ENCODE results near the gene STH.

Gene STH

GRCh38 chr17:45970659-45971058 is 28.4 kb upstream of the STH start:
- Histone ChIP-seq H2BK120ac (ENCODE audit: insufficient read depth, low read length, poor library complexity) (no peak overlapping the region), H3K9me3 (ENCODE audit: insufficient read depth, low read depth, low read length) (no peaks in the 10 kb centered on the region), H2BK12ac (ENCODE audit: low read length) (no peak overlapping the region), H3K23ac (ENCODE audit: low read length) (no peak overlapping the region), H3K4me3 (ENCODE audit: low read depth, low read length) (no peak overlapping the region), H4K12ac (ENCODE audit: low read depth, low read length) (no peak overlapping the region), H3K9ac (ENCODE audit: low read length) (no peak overlapping the region), H3K36me3 (ENCODE audit: control insufficient read depth in 1 of 2, insufficient read depth in 2 of 2, low read length in 2 of 2) (no peaks in the 10 kb centered on the region), H2AFZ (ENCODE audit: insufficient read depth, low read length, poor library complexity) (no peak overlapping the region), H4K8ac (ENCODE audit: low read depth, low read length) (no peak overlapping the region), H3K4me1 (ENCODE audit: control insufficient read depth in 1 of 2, insufficient read depth in 2 of 2, low read length in 2 of 2) (peaks cover 0 to 4% of the 10 kb centered on the region in 2 experiments), H3K79me1 (ENCODE audit: low read length) (no peaks in the 10 kb centered on the region), H3K4me2 (ENCODE audit: low read length) (no peak overlapping the region), H3K27ac (ENCODE audit: low read depth, low read length) (no peak overlapping the region), H3K18ac (ENCODE audit: low read length) (no peak overlapping the region), H4K91ac (ENCODE audit: low read depth, low read length) (no peak overlapping the region), H3K14ac (ENCODE audit: low read length) (no peak overlapping the region), H2BK5ac (ENCODE audit: low read depth, low read length, poor library complexity) (no peak overlapping the region), H3K4ac (ENCODE audit: low read depth, low read length) (no peak overlapping the region), H3K79me2 (ENCODE audit: control insufficient read depth, insufficient read depth, low read length, poor library complexity) (no peaks in the 10 kb centered on the region), H2AK5ac (ENCODE audit: low read length) (no peak overlapping the region), H3K27me3 (ENCODE audit: insufficient read depth, low read length) (no peaks in the 10 kb centered on the region)
- DNase-seq, result no peak
- no CpG with 5 or more reads among the region's 3 CpGs for WGBS (ENCODE audit: extremely low coverage, insufficient coverage, insufficient read length)

- no peak overlapping the region for H3K14ac ChIP-seq (ENCODE audit: low read length)
- H3K9me3 ChIP-seq (ENCODE audit: insufficient read depth, low read depth, low read length), result no peaks in the 10 kb centered on the region
- H2BK5ac ChIP-seq (ENCODE audit: low read depth, low read length, poor library complexity), result no peak overlapping the region
- no peak overlapping the region for H2BK120ac ChIP-seq (ENCODE audit: insufficient read depth, low read length, poor library complexity)
- no peak overlapping the region for H3K4me2 ChIP-seq (ENCODE audit: low read length)
- H4K91ac ChIP-seq (ENCODE audit: low read depth, low read length), result no peak overlapping the region
- H4K12ac ChIP-seq (ENCODE audit: low read depth, low read length), result no peak overlapping the region
- H3K36me3 ChIP-seq (ENCODE audit: control insufficient read depth in 1 of 2, insufficient read depth in 2 of 2, low read length in 2 of 2), result no peaks in the 10 kb centered on the region
- no peak overlapping the region for H2BK12ac ChIP-seq (ENCODE audit: low read length)
- H3K79me1 ChIP-seq (ENCODE audit: low read length), result no peaks in the 10 kb centered on the region
- no peak overlapping the region for H3K4ac ChIP-seq (ENCODE audit: low read depth, low read length)
- H3K18ac ChIP-seq (ENCODE audit: low read length), result no peak overlapping the region
- no peaks in the 10 kb centered on the region for H3K27me3 ChIP-seq (ENCODE audit: insufficient read depth, low read length)
- H3K79me2 ChIP-seq (ENCODE audit: control insufficient read depth, insufficient read depth, low read length, poor library complexity), result no peaks in the 10 kb centered on the region
- WGBS (ENCODE audit: extremely low coverage, insufficient coverage, insufficient read length), result no CpG with 5 or more reads among the region's 14 CpGs
- H3K9ac ChIP-seq (ENCODE audit: low read length), result no peak overlapping the region
- H3K27ac ChIP-seq (ENCODE audit: low read depth, low read length), result no peak overlapping the region
- no peak overlapping the region for H3K23ac ChIP-seq (ENCODE audit: low read length)
- H3K4me3 ChIP-seq (ENCODE audit: low read depth, low read length), result no peak overlapping the region
- H2AFZ ChIP-seq (ENCODE audit: insufficient read depth, low read length, poor library complexity), result no peak overlapping the region
- no peak overlapping the region for H4K8ac ChIP-seq (ENCODE audit: low read depth, low read length)
- peaks cover 3 to 7% of the 10 kb centered on the region in 2 experiments for H3K4me1 ChIP-seq (ENCODE audit: control insufficient read depth in 1 of 2, insufficient read depth in 2 of 2, low read length in 2 of 2)
- no peak overlapping the region for H2AK5ac ChIP-seq (ENCODE audit: low read length)
- DNase-seq, result no peak
Measured at GRCh38 chr17:45971698-45972141, 27.3 kb upstream of the STH start.

- no peak for DNase-seq
- no peak overlapping the region for H2BK12ac ChIP-seq (ENCODE audit: low read length)
- no peak overlapping the region for H3K18ac ChIP-seq (ENCODE audit: low read length)
- H3K14ac ChIP-seq (ENCODE audit: low read length), result no peak overlapping the region
- no peaks in the 10 kb centered on the region for H3K9me3 ChIP-seq (ENCODE audit: insufficient read depth, low read depth, low read length)
- H3K79me1 ChIP-seq (ENCODE audit: low read length), result peaks cover under 1% of the 10 kb centered on the region
- H3K23ac ChIP-seq (ENCODE audit: low read length), result no peak overlapping the region
- no peaks in the 10 kb centered on the region for H3K27me3 ChIP-seq (ENCODE audit: insufficient read depth, low read length)
- H3K9ac ChIP-seq (ENCODE audit: low read length), result no peak overlapping the region
- H3K4me1 ChIP-seq (ENCODE audit: control insufficient read depth in 1 of 2, insufficient read depth in 2 of 2, low read length in 2 of 2), result peaks cover 8 to 12% of the 10 kb centered on the region in 2 experiments
- H3K36me3 ChIP-seq (ENCODE audit: control insufficient read depth in 1 of 2, insufficient read depth in 2 of 2, low read length in 2 of 2), result no peaks in the 10 kb centered on the region
- no peak overlapping the region for H2BK120ac ChIP-seq (ENCODE audit: insufficient read depth, low read length, poor library complexity)
- H2AK5ac ChIP-seq (ENCODE audit: low read length), result no peak overlapping the region
- no CpG with 5 or more reads among the region's 3 CpGs for WGBS (ENCODE audit: extremely low coverage, insufficient coverage, insufficient read length)
- no peak overlapping the region for H4K12ac ChIP-seq (ENCODE audit: low read depth, low read length)
- no peak overlapping the region for H2AFZ ChIP-seq (ENCODE audit: insufficient read depth, low read length, poor library complexity)
- H3K4me2 ChIP-seq (ENCODE audit: low read length), result no peak overlapping the region
- H3K27ac ChIP-seq (ENCODE audit: low read depth, low read length), result no peak overlapping the region
- H3K4ac ChIP-seq (ENCODE audit: low read depth, low read length), result no peak overlapping the region
- no peak overlapping the region for H3K4me3 ChIP-seq (ENCODE audit: low read depth, low read length)
- no peak overlapping the region for H4K8ac ChIP-seq (ENCODE audit: low read depth, low read length)
- no peaks in the 10 kb centered on the region for H3K79me2 ChIP-seq (ENCODE audit: control insufficient read depth, insufficient read depth, low read length, poor library complexity)
- no peak overlapping the region for H4K91ac ChIP-seq (ENCODE audit: low read depth, low read length)
- no peak overlapping the region for H2BK5ac ChIP-seq (ENCODE audit: low read depth, low read length, poor library complexity)
Measured at GRCh38 chr17:45972531-45972930, 26.5 kb upstream of the STH start.

- Histone ChIP-seq H2BK12ac (ENCODE audit: low read length) (no peak overlapping the region), H3K79me1 (ENCODE audit: low read length) (peaks cover 4% of the 10 kb centered on the region), H2BK120ac (ENCODE audit: insufficient read depth, low read length, poor library complexity) (no peak overlapping the region), H3K9ac (ENCODE audit: low read length) (no peak overlapping the region), H3K4ac (ENCODE audit: low read depth, low read length) (no peak overlapping the region), H2AFZ (ENCODE audit: insufficient read depth, low read length, poor library complexity) (no peak overlapping the region), H4K8ac (ENCODE audit: low read depth, low read length) (no peak overlapping the region), H3K4me3 (ENCODE audit: low read depth, low read length) (no peak overlapping the region), H4K12ac (ENCODE audit: low read depth, low read length) (no peak overlapping the region), H3K18ac (ENCODE audit: low read length) (no peak overlapping the region), H3K4me1 (ENCODE audit: control insufficient read depth in 1 of 2, insufficient read depth in 2 of 2, low read length in 2 of 2) (peaks cover 12 to 19% of the 10 kb centered on the region in 2 experiments), H3K23ac (ENCODE audit: low read length) (no peak overlapping the region), H2AK5ac (ENCODE audit: low read length) (no peak overlapping the region), H3K27ac (ENCODE audit: low read depth, low read length) (no peak overlapping the region), H2BK5ac (ENCODE audit: low read depth, low read length, poor library complexity) (no peak overlapping the region), H3K79me2 (ENCODE audit: control insufficient read depth, insufficient read depth, low read length, poor library complexity) (no peaks in the 10 kb centered on the region), H4K91ac (ENCODE audit: low read depth, low read length) (no peak overlapping the region), H3K4me2 (ENCODE audit: low read length) (no peak overlapping the region), H3K36me3 (ENCODE audit: control insufficient read depth in 1 of 2, insufficient read depth in 2 of 2, low read length in 2 of 2) (no peaks in the 10 kb centered on the region), H3K14ac (ENCODE audit: low read length) (no peak overlapping the region), H3K9me3 (ENCODE audit: insufficient read depth, low read depth, low read length) (no peaks in the 10 kb centered on the region), H3K27me3 (ENCODE audit: insufficient read depth, low read length) (no peaks in the 10 kb centered on the region)
- DNase-seq, result peak in 1 of 2 donors; percentile 22
- WGBS (ENCODE audit: extremely low coverage, insufficient coverage, insufficient read length), result no CpG with 5 or more reads among the region's 12 CpGs
Measured at GRCh38 chr17:45973099-45973780, 25.8 kb upstream of the STH start.
